OCI-LY7 (cell line): Measurements from ENCODE around the gene ITGAV. TPM values are rescaled to one million over a fixed set of nuclear protein-coding genes. Genes with fewer than 3 reads are reported as not detected.

Source experiments
- BruUV-seq: library from RNA; stranded (reverse); fragments of 400-500 nt; replicated peaks from 2 replicates; lab custom pipeline; 2021; lab: Mats Ljungman, UMichigan
- CTCF ChIA-PET: fragments of 300-600 bp; sonication (Branson Sonifier 250); formaldehyde crosslinking; loops from one replicate; lab custom pipeline; 2022; ENCODE audit warnings: antibody characterized with exemption; ENCODE audit not compliant: unreplicated experiment; lab: Charles Lee
- POLR2A ChIA-PET: fragments of 300-600 bp; sonication (Branson Sonifier 250); formaldehyde crosslinking; loops from one replicate; lab custom pipeline; 2022; ENCODE audit warnings: antibody characterized with exemption; lab: Charles Lee
- DNase-seq: peaks from one replicate; pipeline ENCODE4 v3.0.0-alpha.2; 2015; ENCODE audit warnings: low spot score
- H2AFZ ChIP-seq: fragments of 200-600 bp; sonication (generic), shearing (Covaris generic); 2 replicates; pipeline ENCODE4 v1.6.1; 2014; ENCODE audit warnings: mild to moderate bottlenecking, antibody characterized with exemption, low read length, moderate library complexity
- H3K27ac ChIP-seq: fragments of 200-600 bp; sonication (generic); 2 replicates; pipeline ENCODE4 v1.5.1; 2014; ENCODE audit warnings: mixed run types, low read depth, mild to moderate bottlenecking, moderate library complexity, low read length, inconsistent platforms; ENCODE audit not compliant: poor library complexity, severe bottlenecking
- H3K36me3 ChIP-seq: fragments of 200-600 bp; sonication (generic); 2 replicates; pipeline ENCODE4 v1.6.1; 2014; ENCODE audit warnings: mild to moderate bottlenecking, antibody characterized with exemption, low read length, moderate library complexity, mixed read lengths; ENCODE audit not compliant: insufficient read depth
- H3K4me1 ChIP-seq: fragments of 200-600 bp; sonication (generic); 2 replicates; pipeline ENCODE4 v1.5.1; 2014; ENCODE audit warnings: mild to moderate bottlenecking, low read length; ENCODE audit not compliant: insufficient read depth, poor library complexity, severe bottlenecking
- H3K4me2 ChIP-seq: fragments of 200-600 bp; sonication (generic); 2 replicates; pipeline ENCODE4 v1.6.1; 2014; ENCODE audit warnings: mild to moderate bottlenecking, low read length
- H3K4me3 ChIP-seq: fragments of 200-600 bp; sonication (generic); 2 replicates; pipeline ENCODE4 v1.5.1; 2014; ENCODE audit warnings: mild to moderate bottlenecking, low read depth, low read length; ENCODE audit not compliant: poor library complexity, severe bottlenecking
- H3K79me2 ChIP-seq: fragments of 200-600 bp; sonication (generic); 2 replicates; pipeline ENCODE4 v1.6.1; 2016; ENCODE audit warnings: low read depth, mild to moderate bottlenecking, low read length, moderate library complexity, mixed read lengths; ENCODE audit not compliant: insufficient read depth
- H3K9me2 ChIP-seq: fragments of 200-600 bp; sonication (generic); 2 replicates; pipeline ENCODE4 v1.6.1; 2016; ENCODE audit warnings: mild to moderate bottlenecking, low read length, mixed read lengths; ENCODE audit not compliant: insufficient read depth
- H3K9me3 ChIP-seq: fragments of 200-600 bp; sonication (generic); 2 replicates; pipeline ENCODE4 v1.6.1; 2014; ENCODE audit warnings: mild to moderate bottlenecking, mixed run types, low read length, mixed read lengths
- H4K20me1 ChIP-seq: fragments of 200-600 bp; sonication (generic); 2 replicates; pipeline ENCODE4 v1.6.1; 2014; ENCODE audit warnings: mild to moderate bottlenecking, antibody characterized with exemption, low read length, moderate library complexity, mixed read lengths; ENCODE audit not compliant: insufficient read depth
- CTCF ChIP-seq: fragments of 200-600 bp; sonication (generic); conservative IDR thresholded peaks from 2 replicates; pipeline ENCODE4 v1.5.1; 2014; ENCODE audit warnings: mild to moderate bottlenecking, antibody characterized with exemption, low read length, moderate library complexity, mixed read lengths
- EZH2phosphoT487 ChIP-seq: fragments of 200-600 bp; sonication (generic); IDR thresholded peaks from 2 replicates; pipeline ENCODE4 v1.6.1; 2018; ENCODE audit warnings: low read depth, borderline replicate concordance, mild to moderate bottlenecking, mixed run types, antibody characterized with exemption, low read length, moderate library complexity, mixed read lengths
- intact Hi-C: fragments of 100-400 bp; cut with micrococcal nuclease; formaldehyde crosslinking; loops from one replicate; pipeline ENCODE4 v1.10.0; 2022; ENCODE audit not compliant: unreplicated experiment
- total RNA-seq, 2 experiments: library from RNA; depleted of rRNA in 1 of 2; stranded (reverse); fragments of >200 nt in 1 of 2; shearing (Covaris generic) in 1 of 2; gene quantifications; 2 replicates each; pipeline ENCODE4 v1.2.3, GENCODE V29; 2014 to 2022

Gene ITGAV
- total RNA-seq, 2 experiments from 2014 or later: 1.1 to 3.2 TPM

DNA sequence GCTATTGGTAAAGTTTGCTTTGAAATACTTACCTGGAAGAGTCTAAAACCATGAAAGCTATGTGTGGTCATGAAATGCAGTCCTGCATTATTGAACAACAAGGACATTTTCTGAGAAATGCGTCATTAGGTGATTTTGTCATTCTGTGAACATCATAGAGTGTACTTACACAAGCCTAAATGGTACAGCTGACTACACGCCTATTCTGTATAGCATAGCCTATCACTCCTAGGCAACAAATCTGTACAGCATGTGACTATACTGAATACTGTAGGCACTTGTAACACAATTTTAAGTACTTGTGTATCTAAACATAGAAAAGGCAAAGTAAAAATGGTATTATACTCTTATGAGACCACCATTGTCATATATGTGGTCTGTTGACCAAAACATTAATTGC, 112.2 kb downstream of the ITGAV start:
- H3K36me3 ChIP-seq: no peaks in the 10 kb centered on the region
- ChIA-PET POLR2A (no interaction called here), CTCF (no interaction called here)
- no peaks in the 10 kb centered on the region; the same call in 1 of the 2 replicates for H3K9me2 ChIP-seq
- intact Hi-C loops: no loop called here
- TF ChIP-seq EZH2phosphoT487 (no peak), CTCF (no peak)
- H2AFZ ChIP-seq: no peak overlapping the region
- H3K4me3 ChIP-seq: no peak overlapping the region
- no peak for DNase-seq
- no peaks in the 10 kb centered on the region for H3K4me1 ChIP-seq
- no peaks in the 10 kb centered on the region for H4K20me1 ChIP-seq
- no peak overlapping the region for H3K27ac ChIP-seq
- no peaks in the 10 kb centered on the region for H3K9me3 ChIP-seq
- no TSS peak for BruUV-seq
- no peak overlapping the region for H3K4me2 ChIP-seq
- H3K79me2 ChIP-seq: no peaks in the 10 kb centered on the region

GRCh38 chr2:186702501-186702900, 112.6 kb downstream of the ITGAV start:
- Histone ChIP-seq H3K4me1 (no peaks in the 10 kb centered on the region), H3K27ac (no peak overlapping the region), H3K4me2 (no peak overlapping the region), H3K9me2 (no peaks in the 10 kb centered on the region; the same call in 1 of the 2 replicates), H4K20me1 (no peaks in the 10 kb centered on the region), H2AFZ (no peak overlapping the region), H3K4me3 (no peak overlapping the region), H3K36me3 (no peaks in the 10 kb centered on the region), H3K9me3 (no peaks in the 10 kb centered on the region), H3K79me2 (no peaks in the 10 kb centered on the region)
- POLR2A ChIA-PET: no interaction called here
- DNase-seq: no peak
- CTCF ChIA-PET: no interaction called here
- intact Hi-C loops: no loop called here
- BruUV-seq: no TSS peak
- TF ChIP-seq CTCF (no peak), EZH2phosphoT487 (no peak)

DNA sequence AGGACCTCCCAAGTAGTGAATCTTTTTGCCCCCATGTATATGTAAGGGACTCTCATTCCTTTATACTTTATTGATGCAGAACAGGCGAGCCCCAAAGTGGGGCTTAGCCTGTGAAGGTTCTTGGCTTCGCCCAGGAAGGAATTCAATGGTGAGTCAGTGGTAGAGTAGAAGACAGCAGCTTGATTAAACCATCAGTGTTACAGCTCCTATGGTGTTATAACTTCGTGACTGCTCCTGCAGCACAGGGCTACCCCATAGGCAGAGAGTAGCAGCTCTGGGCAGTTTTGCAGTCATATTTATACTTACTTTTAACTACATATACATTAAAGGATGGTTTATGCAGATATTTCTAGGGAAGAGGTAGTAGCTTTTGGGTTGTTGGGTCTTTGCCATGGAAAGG, 115.0 kb downstream of the ITGAV start:
- no peak for DNase-seq
- no peaks in the 10 kb centered on the region for H3K36me3 ChIP-seq
- ChIA-PET CTCF (interaction anchor here (0.5 kb wide), 1 partner anchor 1400 kb away, joined by 3 read pairs; no protein-coding TSS in a partner anchor), POLR2A (interaction anchor here (0.8 kb wide), 1 partner anchor 9 kb away, joined by 4 read pairs; no protein-coding TSS in a partner anchor)
- no peak overlapping the region for H2AFZ ChIP-seq
- TF ChIP-seq CTCF (no peak), EZH2phosphoT487 (no peak)
- intact Hi-C loops: no loop called here
- no peak overlapping the region for H3K27ac ChIP-seq
- no peaks in the 10 kb centered on the region for H3K9me3 ChIP-seq
- no TSS peak for BruUV-seq
- H3K9me2 ChIP-seq: no peaks in the 10 kb centered on the region
- H4K20me1 ChIP-seq: no peaks in the 10 kb centered on the region
- no peaks in the 10 kb centered on the region for H3K4me1 ChIP-seq
- H3K79me2 ChIP-seq: no peaks in the 10 kb centered on the region
- no peak overlapping the region for H3K4me3 ChIP-seq
- H3K4me2 ChIP-seq: no peak overlapping the region
